Measurements from ENCODE around the gene TMEM60.
A peak's percentile ranks its signal among the peaks of the same experiment; 100 is the strongest.

The TMEM60 gene

DNA sequence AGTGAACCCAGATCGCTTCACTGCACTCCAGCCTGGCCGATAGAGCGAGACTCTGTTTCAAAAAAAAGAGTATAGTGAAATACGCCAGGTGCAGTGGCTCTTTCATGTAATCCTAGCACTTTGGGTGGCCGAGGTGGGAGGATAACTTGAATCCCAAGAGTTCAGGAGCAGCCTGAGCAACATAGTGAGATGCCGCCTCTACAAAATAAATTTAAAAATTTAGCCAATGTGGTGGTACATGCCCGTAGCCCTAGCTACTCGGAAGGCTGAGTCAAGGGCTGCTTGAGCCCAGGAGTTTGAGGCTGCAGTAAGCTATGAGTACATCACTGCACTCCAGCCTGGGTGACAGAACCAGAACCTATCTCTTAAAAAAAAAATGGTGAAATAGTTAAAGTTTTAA, 27.9 kb downstream of the TMEM60 start:
- DNase-seq, result no peak

DNA sequence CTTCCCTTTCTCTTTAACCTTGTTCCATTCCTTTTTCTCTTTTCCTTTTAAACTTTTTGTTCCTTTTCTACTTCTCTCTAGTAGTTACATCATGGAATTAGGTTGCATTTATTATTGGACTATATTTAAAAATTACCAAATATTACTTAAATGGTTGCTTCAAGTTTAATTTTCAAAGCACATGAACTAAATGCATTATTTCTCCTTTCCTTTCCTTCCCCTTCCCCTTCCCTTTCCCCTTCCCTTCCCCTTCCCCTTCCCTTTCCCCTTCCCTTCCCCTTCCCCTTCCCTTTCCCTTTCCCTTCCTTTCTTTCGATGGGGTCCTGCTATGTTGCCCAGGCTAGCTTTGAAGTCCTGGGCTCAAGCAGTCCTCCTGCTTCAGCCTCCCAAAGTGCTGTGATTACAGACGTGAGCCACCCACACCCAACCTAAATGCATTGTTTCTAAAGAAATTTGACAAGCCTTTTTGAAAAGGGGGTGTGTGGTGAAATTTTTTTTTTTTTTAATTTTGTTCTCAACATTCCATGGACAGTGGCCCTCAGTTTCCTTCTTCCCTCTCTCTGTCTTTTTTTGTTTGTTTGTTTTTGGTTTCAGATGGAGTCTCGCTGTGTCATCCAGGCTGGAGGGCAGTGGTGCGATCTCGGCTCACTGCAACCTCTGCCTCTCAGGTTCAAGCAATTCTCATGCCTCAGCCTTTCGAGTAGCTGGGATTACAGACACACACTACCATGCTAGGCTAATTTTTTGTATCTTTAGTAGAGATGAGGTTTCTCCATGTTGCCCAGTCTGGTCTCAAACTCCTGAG, 31.2 kb downstream of the TMEM60 start:
- no peak for DNase-seq

DNA sequence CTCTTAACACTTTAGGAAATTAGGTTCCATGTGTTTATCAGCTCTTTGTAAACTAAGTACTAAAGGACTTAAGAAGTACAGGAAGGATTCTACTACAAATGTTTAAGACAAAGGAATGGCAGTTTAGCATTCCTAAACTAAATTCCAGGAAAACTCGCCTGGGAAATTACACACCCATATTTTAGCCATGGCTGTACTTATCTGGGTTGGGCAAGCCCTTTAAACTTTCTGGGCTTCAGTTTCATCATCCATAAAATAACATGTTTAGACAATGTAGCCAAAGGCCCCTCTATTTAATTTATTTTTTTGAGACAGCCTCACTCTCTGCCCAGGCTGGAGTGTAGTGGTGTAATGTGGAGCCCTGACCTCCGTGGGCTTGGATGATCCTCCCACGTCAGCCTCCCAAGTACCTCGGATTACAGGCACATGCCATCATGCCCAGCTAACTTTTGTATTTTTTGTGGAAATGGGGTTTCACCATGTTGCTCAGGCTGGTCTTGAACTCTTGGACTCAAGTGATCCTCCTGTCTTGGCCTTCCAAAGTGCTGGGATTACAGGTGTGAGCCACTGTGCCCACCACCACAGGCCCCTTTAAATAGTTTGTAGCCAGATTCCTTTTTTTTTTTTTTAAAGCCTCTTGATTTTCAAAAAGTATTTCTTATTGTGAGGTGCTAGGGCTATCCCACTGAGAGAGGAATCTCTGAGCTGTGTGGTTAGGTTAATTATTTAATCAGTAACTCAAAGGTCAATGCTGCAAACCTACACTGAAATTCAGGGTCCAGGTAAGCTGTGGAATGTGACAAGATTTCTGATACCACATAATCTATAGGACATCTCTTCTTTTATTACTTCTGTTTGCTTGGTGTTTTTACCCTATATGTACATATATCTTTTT, 32.1 kb downstream of the TMEM60 start:
- peak; percentile 58 for DNase-seq

DNA sequence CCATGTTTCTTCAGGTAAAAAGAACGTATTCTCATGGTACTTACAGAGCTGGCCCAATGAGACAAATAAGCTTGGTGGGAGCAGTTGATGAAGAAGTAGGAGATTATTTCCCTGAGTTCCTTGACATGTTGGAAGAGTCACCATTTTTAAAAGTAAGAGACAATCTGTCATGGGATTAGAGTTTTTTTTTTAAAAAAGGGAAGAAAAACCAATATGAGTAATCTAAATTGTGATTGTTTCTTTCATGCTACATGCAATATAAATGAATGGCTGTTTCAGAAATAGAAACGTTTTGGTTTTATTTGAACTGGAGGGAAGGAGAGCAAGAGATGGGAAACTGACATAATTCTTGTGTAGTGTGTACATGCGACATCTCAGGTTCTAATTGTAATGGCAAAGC, 32.8 kb downstream of the TMEM60 start:
- DNase-seq, result no peak

DNA sequence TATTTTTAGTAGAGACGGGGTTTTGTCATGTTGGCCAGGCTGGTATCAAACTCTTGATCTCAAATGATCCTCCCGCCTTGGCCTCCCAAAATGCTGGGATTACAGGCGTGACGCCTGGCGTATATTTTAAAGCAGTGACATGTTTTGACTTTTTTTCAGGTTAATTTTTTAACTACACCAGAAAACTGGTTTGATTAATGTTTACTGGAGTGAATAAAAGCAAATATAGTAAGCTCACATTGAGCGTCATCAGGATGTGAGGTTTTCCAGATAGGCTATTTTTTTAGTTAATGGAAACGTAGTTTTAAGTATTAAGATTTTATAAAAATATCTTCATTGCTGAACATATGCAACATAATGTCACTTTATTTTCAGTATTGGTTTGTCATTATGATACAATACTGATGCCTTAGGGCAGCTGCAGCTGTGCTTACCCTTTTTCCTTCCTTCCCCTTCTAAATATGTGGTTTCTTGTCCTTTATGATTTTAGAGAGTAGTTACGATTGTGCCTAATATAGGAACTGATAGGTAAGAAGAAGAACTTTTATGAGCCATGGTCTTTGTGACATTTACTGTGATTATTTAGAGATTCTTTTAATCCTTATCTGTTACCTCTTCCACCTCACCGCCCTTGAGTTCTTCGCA, 37.3 kb downstream of the TMEM60 start:
- DNase-seq, result no peak

- peak; percentile 60 for DNase-seq
Observed at GRCh38 chr7:77759294-77759889, 38.8 kb downstream of the TMEM60 start.

- DNase-seq, result no peak
Observed at GRCh38 chr7:77757589-77757988, 40.6 kb downstream of the TMEM60 start.

DNA sequence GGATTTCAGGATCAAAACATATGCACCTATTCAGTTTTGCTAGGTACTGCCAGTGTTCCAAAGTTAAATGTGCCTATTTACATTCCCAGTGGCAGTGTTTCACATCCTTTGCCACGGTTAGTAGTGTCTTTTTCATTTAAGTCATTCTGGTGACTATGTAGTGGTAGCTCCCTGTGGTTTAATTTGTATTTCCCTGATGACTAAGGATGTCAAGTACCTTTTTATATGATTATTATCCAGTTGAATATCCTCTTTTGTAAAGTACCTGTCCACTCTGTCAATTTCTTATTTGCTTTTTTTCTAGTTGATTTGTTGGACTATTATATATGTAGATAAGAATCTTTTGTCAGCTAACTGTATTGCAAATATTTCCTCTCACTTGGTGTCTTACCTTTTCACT, 45.1 kb downstream of the TMEM60 start:
- no peak for DNase-seq

DNA sequence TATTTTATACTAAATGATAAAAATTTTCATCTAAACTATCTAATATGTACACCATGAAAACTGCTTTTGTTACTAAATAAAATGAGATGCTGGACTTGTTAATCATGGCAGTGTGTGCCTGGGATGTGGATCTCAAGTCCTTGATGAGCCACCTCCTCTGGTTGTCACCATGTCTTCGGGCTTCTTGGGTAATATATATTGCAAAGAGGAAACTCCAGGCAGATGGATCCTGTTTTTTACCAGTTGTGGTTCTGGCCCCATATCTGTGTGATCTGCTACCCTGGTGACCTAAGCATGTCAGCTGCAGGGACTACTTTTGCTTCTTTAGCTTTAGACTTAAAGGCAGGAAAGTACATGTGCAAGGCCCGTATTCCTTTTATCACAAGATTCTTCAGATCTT, 46.2 kb downstream of the TMEM60 start:
- DNase-seq, result no peak

GRCh38 chr7:77747718-77748117, 50.5 kb downstream of the TMEM60 start:
- no peak for DNase-seq

DNA sequence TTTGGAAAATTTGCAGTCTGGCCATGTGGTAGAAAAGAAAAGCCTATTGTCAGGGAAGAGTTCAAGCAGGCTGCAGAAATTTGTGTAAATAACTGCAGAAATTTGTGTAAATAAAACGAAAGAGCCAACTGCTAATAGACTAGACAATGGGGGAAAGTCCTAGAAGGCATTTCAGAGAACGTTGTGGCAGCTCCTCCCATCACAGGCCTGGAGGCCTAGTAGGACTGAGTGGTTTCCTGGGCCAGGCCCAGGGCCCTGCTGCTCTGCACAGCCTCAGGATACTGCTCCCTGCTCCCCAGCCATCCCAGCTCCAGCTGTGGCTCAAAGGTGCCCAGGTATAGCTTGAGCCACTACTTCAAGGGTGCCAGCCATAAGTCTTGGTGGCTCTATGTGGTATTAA, 51.1 kb downstream of the TMEM60 start:
- no peak for DNase-seq

GRCh38 chr7:77746824-77747165, 51.4 kb downstream of the TMEM60 start:
- DNase-seq, result no peak

- DNase-seq, result no peak
Observed at GRCh38 chr7:77746164-77746823, 51.9 kb downstream of the TMEM60 start.

DNA sequence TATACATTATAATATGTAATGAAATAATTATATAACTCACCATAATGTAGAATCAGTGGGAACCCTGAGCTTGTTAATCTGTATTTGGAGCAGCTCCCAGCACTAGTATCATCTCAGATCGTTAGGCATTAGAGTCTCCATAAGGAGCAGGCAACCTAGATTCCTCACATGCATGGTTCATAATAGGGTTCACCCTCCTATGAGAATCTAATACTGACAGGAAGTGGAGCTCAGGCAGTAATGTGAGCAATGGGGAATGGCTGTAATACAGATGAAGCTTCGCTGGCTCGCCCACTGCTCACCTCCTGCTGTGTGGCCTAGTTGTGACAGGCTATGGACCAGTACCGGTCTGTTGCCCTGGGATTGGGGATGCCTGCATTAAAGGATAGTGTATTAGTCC, 52.5 kb downstream of the TMEM60 start:
- no peak for DNase-seq
